Measurements from ENCODE around the gene PDGFD. TPM values are rescaled to one million over a fixed set of nuclear protein-coding genes. Genes with fewer than 3 reads are reported as not detected.

Gene PDGFD
- total RNA-seq, 1 donor from 2014 or later = 17.2 TPM

DNA sequence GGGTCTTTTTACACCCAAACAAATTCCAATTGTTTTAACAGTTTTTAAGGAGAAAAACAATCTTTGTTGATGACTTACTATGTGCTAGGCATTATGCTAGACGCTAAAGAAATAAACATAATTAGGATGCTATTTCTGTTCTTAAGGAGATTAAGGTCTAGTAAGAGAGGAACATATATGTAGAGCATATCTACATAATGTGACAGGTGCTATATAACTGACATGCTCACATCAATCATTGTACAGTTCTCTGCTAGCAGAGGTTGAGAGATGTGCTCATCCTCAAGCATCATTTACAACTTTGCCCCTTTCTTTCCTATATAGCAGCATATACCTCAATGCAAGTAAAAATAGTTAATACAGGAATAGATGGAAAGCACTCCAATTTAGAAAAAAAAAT is 37.5 kb downstream of the PDGFD start:
- no peak overlapping the region for H3K27ac Mint-ChIP-seq (ENCODE audit: unreplicated experiment)
- H3K36me3 Mint-ChIP-seq (ENCODE audit: low read depth, unreplicated experiment) = no peaks in the 10 kb centered on the region
- DNase-seq (ENCODE audit: low spot score) = no peak
- TF ChIP-seq, protein P1, sequence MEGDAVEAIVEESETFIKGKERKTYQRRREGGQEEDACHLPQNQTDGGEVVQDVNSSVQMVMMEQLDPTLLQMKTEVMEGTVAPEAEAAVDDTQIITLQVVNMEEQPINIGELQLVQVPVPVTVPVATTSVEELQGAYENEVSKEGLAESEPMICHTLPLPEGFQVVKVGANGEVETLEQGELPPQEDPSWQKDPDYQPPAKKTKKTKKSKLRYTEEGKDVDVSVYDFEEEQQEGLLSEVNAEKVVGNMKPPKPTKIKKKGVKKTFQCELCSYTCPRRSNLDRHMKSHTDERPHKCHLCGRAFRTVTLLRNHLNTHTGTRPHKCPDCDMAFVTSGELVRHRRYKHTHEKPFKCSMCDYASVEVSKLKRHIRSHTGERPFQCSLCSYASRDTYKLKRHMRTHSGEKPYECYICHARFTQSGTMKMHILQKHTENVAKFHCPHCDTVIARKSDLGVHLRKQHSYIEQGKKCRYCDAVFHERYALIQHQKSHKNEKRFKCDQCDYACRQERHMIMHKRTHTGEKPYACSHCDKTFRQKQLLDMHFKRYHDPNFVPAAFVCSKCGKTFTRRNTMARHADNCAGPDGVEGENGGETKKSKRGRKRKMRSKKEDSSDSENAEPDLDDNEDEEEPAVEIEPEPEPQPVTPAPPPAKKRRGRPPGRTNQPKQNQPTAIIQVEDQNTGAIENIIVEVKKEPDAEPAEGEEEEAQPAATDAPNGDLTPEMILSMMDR (IDR thresholded peaks at IDR 0.05; ENCODE audit: unreplicated experiment) = no peak
- no peaks in the 10 kb centered on the region for H3K27me3 Mint-ChIP-seq (ENCODE audit: unreplicated experiment)
- H3K4me1 Mint-ChIP-seq (ENCODE audit: unreplicated experiment) = peaks cover 11% of the 10 kb centered on the region
- H3K9me3 Mint-ChIP-seq (ENCODE audit: unreplicated experiment) = no peaks in the 10 kb centered on the region
- no peak overlapping the region for H3K4me3 Mint-ChIP-seq (ENCODE audit: unreplicated experiment)

DNA sequence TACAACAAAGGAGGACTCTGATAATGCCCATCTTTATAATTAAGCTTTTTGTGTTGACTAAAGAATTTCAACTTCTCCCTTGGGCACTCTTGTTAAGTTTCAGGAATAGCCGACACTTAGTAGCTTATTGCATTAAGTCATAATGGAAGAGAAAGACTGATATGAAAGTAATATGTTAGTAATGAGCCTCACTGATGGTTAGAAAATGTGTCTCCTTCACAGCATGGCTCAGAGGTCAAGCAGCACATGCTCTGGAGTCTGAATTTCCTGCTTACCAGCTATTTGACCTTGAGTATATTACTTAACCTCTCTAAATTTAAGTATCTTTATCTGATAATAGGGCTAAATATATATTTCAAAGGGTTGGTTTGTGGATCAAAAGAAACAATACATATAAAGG is 39.0 kb downstream of the PDGFD start:
- no peaks in the 10 kb centered on the region for H3K36me3 Mint-ChIP-seq (ENCODE audit: low read depth, unreplicated experiment)
- TF ChIP-seq, protein P1 (IDR thresholded peaks at IDR 0.05; ENCODE audit: unreplicated experiment) = no peak
- H3K4me3 Mint-ChIP-seq (ENCODE audit: unreplicated experiment) = no peak overlapping the region
- H3K27ac Mint-ChIP-seq (ENCODE audit: unreplicated experiment) = no peak overlapping the region
- no peaks in the 10 kb centered on the region for H3K9me3 Mint-ChIP-seq (ENCODE audit: unreplicated experiment)
- no peaks in the 10 kb centered on the region for H3K27me3 Mint-ChIP-seq (ENCODE audit: unreplicated experiment)
- DNase-seq (ENCODE audit: low spot score) = no peak
- peaks cover 17% of the 10 kb centered on the region for H3K4me1 Mint-ChIP-seq (ENCODE audit: unreplicated experiment)

DNA sequence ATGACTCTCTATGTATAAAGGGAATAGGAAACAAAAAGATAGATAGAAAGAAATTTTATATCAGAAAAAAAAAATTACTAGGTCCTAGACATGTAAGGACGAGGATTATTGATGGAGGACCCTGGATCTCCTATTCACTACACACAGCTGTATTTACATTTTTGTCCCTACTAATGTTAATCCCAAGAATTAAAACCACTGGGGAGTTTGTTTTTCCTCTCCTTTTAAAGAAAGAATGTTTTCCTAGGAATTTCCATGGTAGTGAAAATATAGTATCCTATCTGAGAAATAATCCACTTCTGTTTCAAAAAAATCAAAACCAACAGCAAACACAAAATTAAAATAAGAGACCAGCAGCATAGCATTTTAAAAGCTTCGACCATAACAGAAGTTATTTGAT is 41.1 kb downstream of the PDGFD start:
- H3K4me1 Mint-ChIP-seq (ENCODE audit: unreplicated experiment) = peaks cover 17% of the 10 kb centered on the region
- no peak for DNase-seq (ENCODE audit: low spot score)
- H3K27me3 Mint-ChIP-seq (ENCODE audit: unreplicated experiment) = no peaks in the 10 kb centered on the region
- no peak overlapping the region for H3K27ac Mint-ChIP-seq (ENCODE audit: unreplicated experiment)
- H3K4me3 Mint-ChIP-seq (ENCODE audit: unreplicated experiment) = no peak overlapping the region
- TF ChIP-seq, protein P1 (IDR thresholded peaks at IDR 0.05; ENCODE audit: unreplicated experiment) = no peak
- no peaks in the 10 kb centered on the region for H3K36me3 Mint-ChIP-seq (ENCODE audit: low read depth, unreplicated experiment)
- H3K9me3 Mint-ChIP-seq (ENCODE audit: unreplicated experiment) = no peaks in the 10 kb centered on the region

DNA sequence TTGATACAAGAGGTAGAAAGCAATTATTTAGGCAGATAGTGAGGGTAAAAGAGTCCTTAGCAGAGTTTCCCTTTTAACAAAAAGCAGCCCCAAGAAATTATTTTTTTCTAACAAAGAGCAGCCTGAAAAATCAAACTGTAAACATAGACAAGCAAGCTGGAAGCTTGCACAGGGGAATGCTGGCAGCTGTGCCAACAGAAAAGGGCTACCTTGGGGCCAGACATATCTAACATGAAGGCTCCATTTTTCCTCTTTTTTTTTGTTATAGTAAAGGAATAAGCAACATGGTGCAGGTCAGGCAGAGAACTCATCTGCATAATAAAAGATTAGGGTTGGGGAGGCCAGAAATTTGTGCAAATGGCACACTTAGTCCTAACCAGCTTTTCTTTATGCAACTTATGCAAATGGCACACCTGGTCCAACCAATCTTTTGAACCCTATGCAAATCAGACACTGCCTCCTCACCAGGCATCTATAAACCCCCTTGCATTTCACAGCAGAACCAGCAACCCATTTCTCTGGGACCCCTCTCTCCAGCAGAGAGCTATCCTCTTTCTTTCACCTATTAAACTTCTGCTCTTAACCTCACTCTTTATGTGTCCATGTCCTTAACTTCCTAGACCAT is 41.8 kb downstream of the PDGFD start:
- no peak for DNase-seq (ENCODE audit: low spot score)
- Mint-ChIP-seq H3K36me3 (ENCODE audit: low read depth, unreplicated experiment) (no peaks in the 10 kb centered on the region), H3K9me3 (ENCODE audit: unreplicated experiment) (no peaks in the 10 kb centered on the region), H3K27me3 (ENCODE audit: unreplicated experiment) (no peaks in the 10 kb centered on the region), H3K27ac (ENCODE audit: unreplicated experiment) (no peak overlapping the region), H3K4me1 (ENCODE audit: unreplicated experiment) (peaks cover 17% of the 10 kb centered on the region), H3K4me3 (ENCODE audit: unreplicated experiment) (no peak overlapping the region)
- TF ChIP-seq, protein P1 (IDR thresholded peaks at IDR 0.05; ENCODE audit: unreplicated experiment) = no peak

DNA sequence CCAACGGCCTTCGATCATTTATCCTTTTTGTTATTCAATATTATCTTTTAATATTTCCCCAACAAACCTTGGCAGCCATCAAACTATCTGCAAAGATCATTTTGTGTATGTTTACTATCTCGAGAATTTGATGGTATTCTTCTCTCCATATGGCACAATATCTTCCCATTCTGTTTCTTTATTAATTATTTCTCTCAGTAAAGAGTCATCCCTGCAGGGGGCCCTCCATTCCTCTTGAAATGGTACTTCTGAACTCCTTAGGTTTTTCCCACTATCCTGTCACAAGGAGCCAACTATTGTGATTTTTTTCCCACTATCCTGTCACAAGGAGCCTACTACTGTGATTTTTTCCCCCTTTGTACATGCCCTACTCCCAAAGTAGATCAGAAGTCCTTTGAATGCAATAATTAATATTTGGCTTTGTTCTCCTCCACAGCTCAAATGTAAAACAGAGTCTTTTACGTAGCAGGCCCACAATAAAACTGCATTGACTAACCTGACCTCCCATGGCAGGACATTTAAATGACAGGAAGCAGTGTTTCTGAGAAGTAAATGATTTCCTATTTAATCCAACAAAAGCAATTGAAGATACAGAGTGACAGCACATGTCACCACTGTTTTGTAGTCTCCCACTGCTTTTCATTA is 43.3 kb downstream of the PDGFD start:
- no peak for DNase-seq (ENCODE audit: low spot score)
- H3K27me3 Mint-ChIP-seq (ENCODE audit: unreplicated experiment) = no peaks in the 10 kb centered on the region
- H3K9me3 Mint-ChIP-seq (ENCODE audit: unreplicated experiment) = no peaks in the 10 kb centered on the region
- TF ChIP-seq, protein P1 (IDR thresholded peaks at IDR 0.05; ENCODE audit: unreplicated experiment) = no peak
- peak overlapping the region; percentile 87 for H3K27ac Mint-ChIP-seq (ENCODE audit: unreplicated experiment)
- no peak overlapping the region for H3K4me3 Mint-ChIP-seq (ENCODE audit: unreplicated experiment)
- peaks cover 8% of the 10 kb centered on the region for H3K36me3 Mint-ChIP-seq (ENCODE audit: low read depth, unreplicated experiment)
- peaks cover 6% of the 10 kb centered on the region for H3K4me1 Mint-ChIP-seq (ENCODE audit: unreplicated experiment)
